G401.6 (cell line): ENCODE data around the gene ASB2.

Source experiments
- FAIRE-seq: peaks from 2 replicates; lab custom pipeline; 2012; peaks lifted over from hg19 to GRCh38; lab: Jason Lieb, UNC

The ASB2 gene

DNA sequence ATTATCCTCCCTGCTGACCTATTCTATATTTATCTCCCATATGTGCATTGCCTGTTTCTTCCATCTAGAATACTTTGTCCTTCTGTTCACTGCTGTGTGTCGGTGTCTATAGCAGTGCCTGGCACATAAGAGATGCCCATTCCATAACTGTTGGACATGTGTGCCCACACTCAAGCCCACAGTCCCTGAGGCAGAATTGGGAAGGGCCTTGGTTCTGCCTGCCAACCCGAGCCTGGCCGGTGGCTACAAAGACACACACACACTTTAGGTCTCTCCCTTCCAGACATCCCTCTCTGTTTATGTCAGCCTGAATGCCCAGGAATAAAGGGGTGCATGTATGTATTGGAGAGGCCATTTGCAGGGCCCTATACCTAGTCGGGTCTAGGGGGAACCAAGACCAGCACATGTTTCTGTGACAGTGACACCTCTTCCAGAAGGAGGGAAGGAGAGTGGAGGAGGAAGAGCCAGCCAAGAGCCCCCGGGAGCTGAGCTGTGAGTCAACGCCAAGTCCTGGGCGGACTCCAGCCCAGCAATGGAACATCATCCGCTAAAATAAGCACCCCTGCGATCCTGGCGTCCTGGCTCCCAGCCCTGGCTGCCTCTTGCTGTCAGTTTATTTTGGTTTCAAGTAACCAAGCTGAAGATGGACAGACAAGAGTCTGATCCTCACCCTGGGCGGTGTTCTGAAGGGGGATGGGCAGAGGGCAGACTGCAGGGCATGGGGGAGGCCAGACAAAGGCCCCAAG, 4.3 kb upstream of the ASB2 start:
- no peak for FAIRE-seq

DNA sequence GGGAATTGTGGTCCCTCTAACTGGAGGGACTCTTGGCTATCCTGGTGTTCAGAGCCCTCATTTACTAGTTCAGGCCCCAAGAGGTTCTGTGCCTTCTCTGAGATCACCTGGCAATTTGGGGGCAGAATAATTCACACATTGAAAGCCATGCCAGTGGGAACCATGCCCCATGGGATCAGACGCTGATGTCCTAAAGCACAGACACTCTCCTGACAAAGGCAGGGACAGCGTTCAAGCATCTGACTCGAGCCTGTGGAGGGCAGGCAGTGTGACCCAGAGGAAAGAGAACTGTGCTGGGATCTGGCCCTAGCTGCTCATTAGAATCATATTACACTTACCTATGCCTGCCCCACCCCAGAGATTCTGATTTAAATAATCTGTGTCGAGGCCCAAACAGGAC, 2.4 kb upstream of the ASB2 start:
- FAIRE-seq: no peak

DNA sequence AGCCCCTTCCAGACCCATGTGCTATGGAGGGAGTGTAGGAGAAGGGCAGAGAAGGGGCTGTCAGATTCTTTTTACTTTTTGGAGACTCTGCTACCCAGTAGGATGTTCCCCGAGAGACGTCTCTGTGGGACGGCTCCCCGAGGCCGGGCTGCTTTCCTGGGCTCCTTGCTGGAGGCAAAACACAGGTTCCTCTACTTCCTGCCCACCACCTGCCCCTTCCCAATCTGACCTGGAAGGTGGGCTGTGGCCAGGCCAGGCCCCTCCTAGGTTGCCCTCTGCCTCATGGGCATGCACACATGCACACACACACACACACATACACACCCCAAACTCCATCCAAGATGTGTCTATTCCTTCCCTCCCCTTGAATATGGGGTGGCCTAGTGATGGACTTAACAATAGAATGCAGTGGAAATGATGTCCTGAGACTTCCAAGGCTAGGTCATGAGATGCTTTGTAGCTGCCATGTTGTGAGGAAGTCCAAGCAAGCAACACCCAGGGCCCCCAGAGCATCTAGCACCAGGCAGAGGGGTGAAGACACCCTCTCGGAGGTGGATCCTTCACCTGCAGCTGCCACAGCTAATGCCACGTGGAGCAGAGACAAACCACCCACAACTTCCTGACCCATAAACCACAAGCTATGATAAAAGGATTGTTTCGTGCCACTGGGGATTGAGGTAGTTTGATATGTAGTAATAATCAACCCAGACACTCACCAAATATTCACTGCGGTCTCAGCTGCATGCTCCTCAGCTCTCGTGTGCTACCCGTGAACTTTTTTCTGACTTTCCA, 1.6 kb upstream of the ASB2 start:
- FAIRE-seq: no peak

DNA sequence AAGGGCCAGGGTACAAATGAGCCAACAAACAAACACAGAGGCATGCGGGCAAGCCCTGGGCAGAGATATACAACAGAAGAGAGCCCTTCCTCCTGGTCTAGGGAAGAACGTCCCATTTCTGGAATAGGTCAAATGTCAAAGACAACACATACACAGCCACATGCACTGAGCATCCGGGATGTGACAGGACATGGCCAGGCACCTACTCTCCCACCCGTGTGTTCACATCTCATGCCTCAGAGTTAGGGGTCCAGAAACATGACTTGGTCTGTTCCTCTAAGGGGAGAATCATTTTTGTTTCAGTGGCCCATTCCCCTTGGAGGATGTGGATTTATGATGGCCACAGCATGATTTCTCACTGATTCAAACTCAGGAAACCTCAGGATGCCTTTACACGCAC, 801 bp upstream of the ASB2 start:
- FAIRE-seq: no peak

DNA sequence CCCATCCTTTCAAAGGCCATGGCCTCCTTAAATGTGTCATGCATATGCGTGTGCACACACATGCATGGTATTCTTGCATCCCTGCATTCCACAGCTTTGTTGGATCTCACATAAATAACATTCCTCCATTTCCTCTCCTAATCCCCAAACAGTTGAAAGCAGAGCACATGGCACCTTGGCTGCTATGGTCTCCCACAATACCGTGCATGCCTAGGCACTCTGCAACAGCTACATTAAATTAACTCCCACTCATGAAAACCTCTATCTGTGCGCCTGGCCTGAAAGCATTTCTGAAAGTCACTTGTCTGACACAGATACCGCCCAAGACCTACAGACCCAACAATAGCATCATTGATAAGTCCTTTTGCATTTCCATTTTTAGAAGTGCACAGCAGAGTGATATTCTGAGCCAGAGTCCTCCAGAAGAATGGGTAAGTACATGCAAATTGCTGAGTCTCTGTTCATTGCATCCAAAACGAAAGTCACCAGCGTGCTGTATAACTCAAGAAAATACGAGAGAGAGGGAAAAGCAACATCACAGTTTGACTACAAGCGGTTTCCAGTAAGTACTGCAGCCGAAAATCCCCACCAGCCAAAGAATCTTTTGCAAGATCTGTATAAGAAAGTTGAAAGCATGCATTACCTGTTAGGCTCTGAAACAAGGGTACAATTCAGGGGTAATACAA, 436 bp downstream of the ASB2 start:
- FAIRE-seq: no peak

DNA sequence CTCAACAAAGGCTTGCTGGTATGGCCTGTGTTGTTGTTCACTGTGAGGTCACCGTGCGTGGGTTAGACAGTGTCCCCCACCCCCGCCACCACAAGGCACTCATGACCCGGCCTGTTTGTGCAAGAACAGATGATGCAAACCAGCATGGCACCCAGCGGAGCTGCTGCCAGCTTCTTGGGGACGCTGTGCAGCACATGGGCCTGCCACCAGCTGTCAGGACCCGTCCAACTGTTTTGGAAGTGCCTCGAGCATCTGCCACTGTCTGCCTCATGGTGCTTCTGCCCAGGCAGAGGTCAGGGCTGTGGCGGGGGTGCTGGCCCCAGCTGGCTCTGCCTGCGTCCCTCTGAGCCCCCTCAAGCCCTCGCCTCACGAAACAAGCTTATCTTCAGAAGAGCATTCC, 1.5 kb downstream of the ASB2 start:
- FAIRE-seq: no peak

DNA sequence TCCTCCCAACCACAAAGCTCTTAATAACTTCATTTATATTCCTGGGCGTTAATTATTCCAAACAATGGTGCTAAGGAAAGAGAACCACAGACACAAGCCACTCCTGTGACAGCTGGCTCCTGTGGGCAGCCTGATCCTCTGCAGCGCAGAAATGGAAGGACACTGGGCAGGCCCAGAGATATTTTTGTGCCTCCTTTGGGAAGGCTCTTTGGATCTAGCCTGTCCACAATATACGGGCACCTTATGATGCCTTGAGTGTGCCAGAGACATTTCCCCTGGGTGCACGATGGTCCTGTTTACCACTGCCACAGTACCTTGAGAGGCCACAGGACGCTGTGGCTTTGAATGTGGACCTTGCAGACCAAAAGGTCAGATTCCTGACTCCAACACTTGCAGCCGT, 2.1 kb downstream of the ASB2 start:
- FAIRE-seq: no peak

DNA sequence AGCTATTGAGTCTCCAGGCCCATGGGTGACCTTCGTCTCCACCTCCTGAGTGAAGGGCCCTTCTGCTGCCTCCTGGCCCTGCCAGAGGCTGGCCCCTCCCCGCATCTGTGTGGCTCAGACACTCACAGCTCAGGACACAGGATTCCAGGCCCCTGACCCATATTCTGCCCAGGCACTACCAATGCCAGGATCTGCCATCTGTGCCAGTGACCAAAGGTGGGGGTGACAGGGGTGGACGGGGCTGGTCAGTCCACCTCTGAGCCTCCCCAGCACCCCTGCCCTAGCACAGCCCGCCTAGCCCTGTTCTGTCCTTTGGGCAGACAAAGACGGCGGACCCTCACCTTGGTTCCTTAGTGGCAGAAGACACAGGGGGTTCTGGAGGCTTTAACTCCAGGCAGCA, 2.8 kb downstream of the ASB2 start:
- FAIRE-seq: no peak

DNA sequence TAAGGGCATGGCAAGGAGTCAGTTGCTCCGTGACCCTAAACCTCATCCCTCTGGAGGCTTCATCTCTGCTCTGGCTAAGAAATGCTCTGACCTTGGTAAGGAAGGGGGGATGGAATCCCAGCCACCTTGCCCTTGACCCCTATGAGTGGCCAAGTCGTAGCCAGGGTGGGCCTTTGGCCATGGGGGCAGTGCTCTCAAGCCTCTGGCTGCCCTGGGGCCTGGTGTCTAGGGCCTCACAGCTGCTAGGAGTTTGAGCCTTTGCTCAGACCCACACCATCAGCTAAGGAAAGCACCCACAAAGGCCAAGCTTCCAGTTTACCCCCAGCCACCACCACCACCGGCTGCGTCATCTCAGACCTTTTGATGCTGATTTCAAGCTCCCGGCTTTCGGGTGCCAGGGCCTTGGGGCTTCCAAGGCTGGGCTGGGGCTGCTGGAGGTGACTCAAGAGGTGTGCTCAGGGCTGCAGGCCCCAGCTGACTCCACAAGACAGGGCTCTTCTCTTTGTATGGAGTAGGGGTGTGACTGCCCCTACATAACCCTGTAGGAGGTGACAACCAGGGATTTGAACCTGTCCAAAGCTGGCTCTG, 3.7 kb downstream of the ASB2 start:
- no peak for FAIRE-seq

DNA sequence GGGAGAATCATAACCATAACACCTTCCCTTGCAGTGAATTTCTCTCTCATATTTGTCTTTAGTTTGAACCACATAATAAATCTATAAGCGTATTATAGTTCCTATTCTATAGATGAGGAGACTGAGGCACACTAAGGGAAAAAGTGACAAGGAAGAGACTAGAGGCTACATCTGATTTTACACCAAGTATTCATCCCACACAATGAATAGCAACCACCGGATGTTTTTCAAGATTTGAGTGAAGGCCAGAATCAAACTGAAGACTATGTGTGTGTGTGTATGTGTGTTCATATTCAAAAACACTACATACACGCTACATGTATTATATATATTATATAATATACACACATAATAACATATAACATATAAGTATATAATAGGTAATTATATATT, 4.7 kb downstream of the ASB2 start:
- no peak for FAIRE-seq

DNA sequence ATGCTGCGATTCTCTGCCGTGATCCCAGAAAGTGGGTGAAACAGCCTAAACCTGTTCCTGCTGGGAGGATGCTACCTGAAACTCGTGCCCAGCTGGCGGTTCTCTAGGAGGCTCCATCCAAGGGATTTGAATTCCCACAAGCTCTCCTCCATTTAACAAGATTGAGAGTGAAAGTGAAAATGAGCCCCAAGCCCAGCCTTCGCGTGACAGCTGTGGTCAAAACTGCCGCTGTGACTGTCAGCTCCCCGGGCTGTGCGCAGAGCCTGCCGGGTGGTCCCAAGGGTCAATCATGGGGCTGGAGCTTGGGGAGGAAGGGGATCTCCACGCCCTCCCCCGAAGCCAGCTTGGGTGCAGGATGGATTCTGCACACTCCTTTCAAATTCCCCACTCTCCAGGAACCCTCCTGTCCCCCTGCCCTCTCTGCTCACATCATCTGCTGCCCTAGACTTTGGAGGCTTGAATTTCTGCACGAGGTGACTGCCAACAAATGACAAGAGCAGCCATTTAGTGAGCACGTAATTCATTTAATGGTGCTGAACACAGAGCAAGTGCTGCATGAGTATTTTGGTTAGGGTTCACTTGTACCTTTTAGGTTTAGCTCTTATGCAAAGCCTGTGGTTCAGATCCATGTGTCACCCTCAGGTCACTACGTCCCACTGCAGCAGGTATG, 5.3 kb downstream of the ASB2 start:
- FAIRE-seq: no peak

DNA sequence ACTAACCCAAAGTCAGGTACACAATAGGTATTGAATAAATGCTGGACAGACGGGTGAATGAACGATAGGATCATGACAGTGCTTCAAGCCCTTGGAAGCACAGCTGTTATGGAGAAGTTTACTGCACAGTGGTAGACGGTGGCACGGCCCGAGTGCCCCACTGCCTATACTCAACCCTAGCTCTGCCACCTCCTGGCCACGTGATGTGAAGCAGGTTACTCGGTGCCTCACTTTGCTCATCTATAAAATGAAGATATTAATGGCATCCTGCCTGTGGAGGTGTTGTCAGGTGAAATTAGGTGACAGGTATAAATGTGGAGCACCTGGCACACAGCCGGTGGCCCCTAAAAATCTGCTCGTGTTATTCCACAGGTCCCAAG, 5.8 kb downstream of the ASB2 start:
- FAIRE-seq: no peak

DNA sequence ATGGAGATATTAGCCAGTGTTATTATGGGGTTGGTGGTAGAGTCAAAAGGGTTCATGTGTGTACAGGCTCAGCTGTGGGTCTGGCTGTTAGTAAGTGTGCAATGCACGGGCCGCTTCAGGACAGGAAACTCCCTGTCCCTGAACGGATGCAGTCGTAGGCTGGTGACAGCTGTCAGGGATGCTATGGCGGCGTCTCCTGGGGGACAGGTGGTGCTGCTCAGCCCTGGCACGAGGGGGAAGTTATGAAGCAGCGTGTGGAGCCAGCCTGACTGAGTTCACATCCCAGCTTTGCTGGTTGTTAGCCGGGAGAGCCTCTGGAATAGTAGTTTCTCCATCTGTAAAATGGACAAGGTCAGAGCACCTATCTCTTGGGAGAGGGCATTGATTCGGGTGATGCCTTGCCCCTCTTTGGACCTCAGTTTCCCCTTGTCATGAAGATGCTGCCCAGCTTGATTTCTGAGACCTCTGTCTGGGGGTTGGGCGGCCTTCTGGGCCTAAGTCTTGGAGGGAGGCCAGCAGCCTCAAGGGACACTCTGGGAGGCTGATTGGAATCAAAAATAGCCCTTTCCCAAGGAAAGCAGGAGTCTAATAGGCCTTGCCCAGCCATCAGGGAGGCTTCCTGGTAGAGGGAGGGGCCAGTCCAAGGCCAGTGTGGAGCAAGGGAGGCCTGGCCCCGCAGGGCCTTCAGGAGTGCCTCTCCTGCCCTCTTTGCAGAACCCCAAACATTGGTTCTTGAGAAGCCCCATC, 7.1 kb downstream of the ASB2 start:
- FAIRE-seq: no peak

DNA sequence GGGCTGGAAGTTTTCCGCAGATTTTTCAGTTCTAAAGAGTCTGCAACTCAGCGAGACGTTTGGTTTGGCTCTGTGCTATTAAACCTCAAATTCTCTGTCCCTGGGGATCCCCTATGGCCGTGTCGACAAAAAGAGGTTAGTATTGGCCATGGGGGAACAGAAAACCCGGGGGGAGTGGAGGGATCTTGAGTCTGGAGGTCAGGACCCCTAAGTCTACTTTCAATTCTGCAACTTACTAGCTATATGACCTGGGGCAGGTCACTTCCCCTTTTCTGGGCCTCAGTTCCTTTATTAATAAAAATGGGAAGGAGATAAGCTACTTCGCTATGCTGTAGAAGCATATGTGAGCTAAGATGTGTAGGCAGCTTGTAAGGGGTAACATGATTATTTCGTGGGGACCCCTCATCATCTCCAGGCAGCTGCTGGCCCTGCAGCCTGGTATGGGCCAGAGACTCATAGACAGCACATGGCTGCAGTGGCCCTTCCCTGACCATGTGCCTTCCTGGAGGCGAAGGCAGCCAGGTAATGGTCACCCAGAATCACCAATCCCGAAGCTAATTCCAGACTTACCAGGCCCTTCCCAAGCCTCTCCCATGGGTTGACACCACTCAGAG, 8.6 kb downstream of the ASB2 start:
- no peak for FAIRE-seq

DNA sequence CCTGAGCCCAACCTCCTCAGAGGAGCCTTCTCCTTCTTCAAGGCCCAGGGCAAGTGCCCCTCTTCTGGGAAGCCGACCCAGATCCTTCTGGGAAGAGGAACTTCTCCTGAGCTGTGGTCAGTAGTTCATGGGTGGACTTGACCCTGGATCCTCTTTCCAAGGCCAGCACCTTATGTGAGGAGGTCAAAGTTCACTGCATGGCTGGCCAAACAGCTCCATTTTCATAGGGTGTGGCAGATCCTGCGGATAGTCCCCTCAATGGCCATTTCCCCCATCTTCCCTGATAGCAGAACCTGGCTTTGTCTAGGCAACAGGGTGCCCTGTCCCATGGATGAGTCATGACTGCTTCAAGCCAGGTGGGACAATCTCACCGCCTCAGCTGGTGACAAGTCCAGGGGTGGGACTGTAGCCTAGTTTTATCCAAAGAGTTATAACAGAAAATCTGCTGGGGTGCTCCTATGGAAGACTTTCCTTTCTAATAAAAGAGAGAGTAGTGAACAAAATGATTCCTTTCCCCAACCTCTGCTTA, 10.4 kb downstream of the ASB2 start:
- FAIRE-seq: no peak

DNA sequence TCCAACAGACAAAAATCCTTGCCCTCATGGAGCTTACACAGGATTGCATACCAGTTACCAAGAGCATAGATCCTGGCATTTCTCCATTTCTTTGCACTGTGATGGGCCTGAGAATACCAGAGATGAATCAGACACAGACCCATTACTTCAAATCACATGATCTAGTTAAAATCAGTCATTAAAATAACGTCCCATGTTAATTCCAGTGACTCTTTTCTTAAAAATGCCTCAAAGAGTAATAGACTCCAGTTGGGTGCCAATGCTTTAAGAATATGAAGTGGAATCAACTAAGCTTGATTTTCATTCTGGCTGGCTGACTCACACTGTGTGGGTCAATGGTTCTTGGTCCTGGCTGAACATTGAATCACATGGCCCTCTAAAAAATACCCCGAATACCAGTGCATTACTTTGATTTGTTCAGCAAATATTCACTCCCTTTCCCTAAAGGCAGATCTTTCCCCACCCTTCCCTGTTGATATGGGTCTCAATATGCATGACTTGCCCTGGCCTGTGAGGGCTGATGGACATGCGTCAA, 11.0 kb downstream of the ASB2 start:
- no peak for FAIRE-seq

DNA sequence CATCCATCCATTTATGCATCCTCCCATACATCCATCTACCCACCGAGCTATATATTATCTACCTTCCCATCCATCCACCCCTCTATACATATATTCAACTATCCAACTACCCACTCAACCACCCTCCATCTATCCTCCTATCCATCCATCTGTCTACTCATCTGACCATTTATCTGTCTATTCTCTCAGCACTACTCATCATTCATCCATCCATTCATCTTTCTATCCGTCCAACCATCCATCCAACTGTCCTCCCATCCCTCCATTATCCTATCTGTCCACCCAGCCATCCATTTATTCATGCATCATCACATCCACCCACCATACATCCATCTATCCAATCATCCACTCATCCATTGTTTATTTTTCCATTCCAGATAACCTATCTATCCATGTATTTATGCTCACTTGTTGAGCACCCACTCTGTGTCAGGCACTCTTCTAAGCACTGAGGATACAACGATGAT, 11.5 kb downstream of the ASB2 start:
- no peak for FAIRE-seq

DNA sequence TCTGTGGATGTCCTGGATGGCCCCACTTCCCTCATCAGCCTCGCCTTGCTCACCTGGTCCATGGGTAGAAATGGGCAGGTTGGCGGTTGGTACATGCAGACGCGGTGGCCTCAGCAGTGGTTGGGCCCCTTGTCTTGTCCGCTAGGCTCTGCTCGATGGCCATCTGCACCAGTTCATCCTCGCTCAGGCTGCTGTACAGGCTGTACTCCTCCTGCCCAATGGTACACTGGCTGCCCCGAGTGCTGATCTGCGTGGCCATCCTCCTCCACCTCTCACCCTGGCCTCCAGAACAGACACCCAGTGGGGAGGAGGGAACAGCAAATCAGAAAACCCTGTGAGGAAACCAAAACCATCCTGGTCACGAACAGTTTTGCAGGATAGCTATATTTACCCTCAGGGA, 12.1 kb downstream of the ASB2 start:
- no peak for FAIRE-seq

DNA sequence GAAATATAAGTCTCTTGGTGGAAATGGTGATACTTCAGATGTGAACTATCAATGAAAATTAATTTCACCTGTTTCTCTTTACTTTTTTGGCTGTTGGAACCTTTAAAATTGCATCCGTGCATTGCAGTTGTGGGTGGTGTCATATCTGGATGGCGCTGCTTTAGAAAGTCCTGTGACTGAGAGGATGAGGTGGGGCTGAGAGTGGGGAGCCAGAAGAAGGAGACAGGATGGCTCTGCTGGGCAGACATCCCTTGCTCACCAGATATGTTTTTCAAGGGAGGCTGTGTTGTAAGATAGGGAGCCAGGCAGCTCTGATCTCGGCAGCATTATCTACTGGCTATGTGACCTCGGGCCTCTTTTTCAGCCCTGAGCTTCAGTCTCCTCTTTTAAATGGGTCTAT, 12.7 kb downstream of the ASB2 start:
- no peak for FAIRE-seq

DNA sequence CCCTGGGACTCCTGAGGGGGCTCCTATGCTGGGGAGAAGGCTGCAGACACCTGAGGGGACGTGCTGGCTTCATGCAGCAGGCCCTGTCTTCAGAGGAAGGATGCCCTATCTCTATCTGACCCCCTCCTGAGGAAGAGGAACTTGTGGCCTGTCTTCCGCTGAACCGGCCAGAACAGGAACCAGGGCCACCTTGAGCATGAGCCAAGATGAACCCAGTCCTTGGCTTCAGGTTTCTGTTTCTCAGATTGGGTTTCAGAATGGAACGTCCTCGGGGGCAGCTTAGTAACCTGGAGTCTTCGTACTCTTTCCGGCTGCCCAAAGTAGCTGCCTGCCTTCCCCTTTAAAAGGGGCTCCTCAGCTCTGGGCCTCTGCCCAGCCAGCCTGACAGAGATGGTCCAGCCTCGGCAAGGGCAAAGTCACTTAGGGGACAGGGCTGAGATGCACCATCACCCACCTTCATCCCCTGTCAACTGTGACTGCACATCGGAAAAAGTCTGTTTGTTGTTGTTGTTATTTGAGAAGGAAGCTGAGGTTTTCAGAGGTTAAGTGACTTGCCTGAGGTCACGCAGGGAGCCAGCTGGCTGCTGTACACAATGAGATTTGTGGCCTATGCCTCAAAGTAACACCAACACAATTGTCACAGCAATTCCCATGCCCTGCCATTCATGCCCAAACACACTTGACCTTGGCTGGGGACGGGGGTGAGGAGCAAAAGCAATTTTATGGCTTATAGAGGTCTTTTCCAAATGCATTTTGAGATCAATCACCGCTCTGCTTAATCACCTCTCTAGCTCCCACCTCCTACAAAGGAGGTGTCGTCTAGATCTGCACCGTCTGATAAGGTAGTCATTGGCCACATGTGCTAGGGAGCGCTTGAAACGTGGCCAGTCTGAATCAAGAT, 13.4 kb downstream of the ASB2 start:
- FAIRE-seq: no peak
